BLaER1 treated with 17β-estradiol and CSF1 and Interleukin-3, amounts not matched to agents 10 nM and 100 nM (cell line): ENCODE measurements around the gene SEMA3F.
A peak's percentile ranks its signal among the peaks of the same experiment; 100 is the strongest.

Experiments used
- H3K27ac ChIP-seq, 11 experiments: shearing (Covaris generic); formaldehyde crosslinking; 2 replicates each; pipeline ENCODE4 v1.8.1; 2022
- H3K27me3 ChIP-seq, 11 experiments: shearing (Covaris generic); formaldehyde crosslinking; 2 replicates each; pipeline ENCODE4 v1.8.1; 2022
- H3K36me3 ChIP-seq, 11 experiments: shearing (Covaris generic); formaldehyde crosslinking; 2 replicates each; pipeline ENCODE4 v1.8.1; 2022
- H3K4me1 ChIP-seq, 10 experiments: shearing (Covaris generic); formaldehyde crosslinking; 2 replicates each; pipeline ENCODE4 v1.8.1; 2022
- H3K4me2 ChIP-seq, 11 experiments: shearing (Covaris generic); formaldehyde crosslinking; 2 replicates each; pipeline ENCODE4 v1.8.1; 2022
- H3K4me3 ChIP-seq, 10 experiments: shearing (Covaris generic); formaldehyde crosslinking; 2 replicates each; pipeline ENCODE4 v1.8.1; 2022
- H3K9ac ChIP-seq, 11 experiments: shearing (Covaris generic); formaldehyde crosslinking; 2 replicates each; pipeline ENCODE4 v1.8.1; 2022
- H3K9me3 ChIP-seq, 11 experiments: shearing (Covaris generic); formaldehyde crosslinking; replicated peaks in 1 of 11; 2 replicates each; pipeline ENCODE4 v1.8.1; 2022
- H4K20me1 ChIP-seq, 11 experiments: shearing (Covaris generic); formaldehyde crosslinking; 2 replicates each; pipeline ENCODE4 v1.8.1; 2022
- Cebpa-rat ChIP-seq, 11 experiments: shearing (Covaris generic); IDR thresholded peaks; 2 replicates each; pipeline ENCODE4 v1.8.1; 2022

The SEMA3F gene

GRCh38 chr3:50154840-50155490, at the start of gene SEMA3F:
Gene SEMA3F (plus strand): TSS chr3:50155324. CDS start chr3:50159623, 4,299 bp downstream.
- peaks cover 0 to 44% (median 18%) of the 10 kb centered on the region in 11 experiments; a peak in 13 of 22 replicates for H4K20me1 ChIP-seq
- no peak for TF ChIP-seq Cebpa-rat (IDR thresholded peaks at IDR 0.05)
- H3K9me3 ChIP-seq = no peaks in the 10 kb centered on the region
- H3K9ac ChIP-seq = peak within 1 kb of the TSS; percentile 77 to 90 (median 85)
- peak within 1 kb of the TSS in 10 of 11 experiments; percentile 54 to 83 (median 76); a peak in 21 of 22 replicates for H3K27ac ChIP-seq
- H3K27me3 ChIP-seq = peaks cover 7 to 30% (median 15%) of the 10 kb centered on the region in 11 experiments; a peak in 20 of 22 replicates
- H3K4me1 ChIP-seq = peaks cover 27 to 58% (median 54%) of the 10 kb centered on the region in 10 experiments
- H3K4me3 ChIP-seq = peak within 1 kb of the TSS; percentile 67 to 87 (median 79)
- peak within 1 kb of the TSS; percentile 94 to 100 (median 99) for H3K4me2 ChIP-seq
- H3K36me3 ChIP-seq = peaks cover 0 to 9% (median 0%) of the 10 kb centered on the region in 11 experiments; a peak in 2 of 22 replicates

- no peak for TF ChIP-seq Cebpa-rat (IDR thresholded peaks at IDR 0.05)
- H3K27ac ChIP-seq = peak overlapping the region in 8 of 11 experiments; percentile 65 to 87 (median 78); a peak in 15 of 22 replicates
- peaks cover 10 to 100% (median 66%) of the 10 kb centered on the region in 11 experiments; a peak in 20 of 22 replicates for H4K20me1 ChIP-seq
- H3K4me2 ChIP-seq = peak overlapping the region in 8 of 11 experiments; percentile 57 to 84 (median 72); a peak in 16 of 22 replicates
- H3K9ac ChIP-seq = peak overlapping the region in 10 of 11 experiments; percentile 3 to 74 (median 44); a peak in 15 of 22 replicates
- no peaks in the 10 kb centered on the region for H3K27me3 ChIP-seq
- 0 out of 20 replicates have a peak overlapping the region, but pooled peaks of 1 of the 10 experiments have one; percentile 5 for H3K4me3 ChIP-seq
- peaks cover 95 to 100% (median 100%) of the 10 kb centered on the region in 11 experiments for H3K36me3 ChIP-seq
- H3K4me1 ChIP-seq = peaks cover 35 to 63% (median 59%) of the 10 kb centered on the region in 10 experiments
- H3K9me3 ChIP-seq = no peaks in the 10 kb centered on the region
Observed at GRCh38 chr3:50111757-50112156, 43.4 kb upstream of the SEMA3F start.

GRCh38 chr3:50112462-50112861, 42.7 kb upstream of the SEMA3F start:
- Histone ChIP-seq H3K4me1 (peaks cover 28 to 56% (median 52%) of the 10 kb centered on the region in 10 experiments), H3K27me3 (no peaks in the 10 kb centered on the region), H3K9ac (peak overlapping the region in 1 of 11 experiments; percentile 70; a peak in 1 of 22 replicates), H3K27ac (peak overlapping the region in 8 of 11 experiments; percentile 65 to 87 (median 78); a peak in 6 of 22 replicates), H3K9me3 (no peaks in the 10 kb centered on the region), H3K4me3 (no peak overlapping the region), H4K20me1 (peaks cover 10 to 100% (median 69%) of the 10 kb centered on the region in 11 experiments; a peak in 21 of 22 replicates), H3K36me3 (peaks cover 95 to 100% (median 100%) of the 10 kb centered on the region in 11 experiments), H3K4me2 (peak overlapping the region in 7 of 11 experiments; percentile 59 to 84 (median 72); a peak in 11 of 22 replicates)
- TF ChIP-seq Cebpa-rat (IDR thresholded peaks at IDR 0.05) = no peak

- peaks cover 90 to 100% (median 93%) of the 10 kb centered on the region in 11 experiments for H3K36me3 ChIP-seq
- peaks cover 48 to 100% (median 98%) of the 10 kb centered on the region in 11 experiments for H4K20me1 ChIP-seq
- no peak for TF ChIP-seq Cebpa-rat (IDR thresholded peaks at IDR 0.05)
- no peak overlapping the region for H3K4me2 ChIP-seq
- H3K4me1 ChIP-seq = peaks cover 0 to 19% (median 14%) of the 10 kb centered on the region in 10 experiments; a peak in 14 of 20 replicates
- no peaks in the 10 kb centered on the region for H3K9me3 ChIP-seq
- H3K27me3 ChIP-seq = no peaks in the 10 kb centered on the region
- H3K4me3 ChIP-seq = no peak overlapping the region
- H3K27ac ChIP-seq = no peak overlapping the region
- no peak overlapping the region for H3K9ac ChIP-seq
Observed at GRCh38 chr3:50117120-50117519, 38.0 kb upstream of the SEMA3F start.

- Histone ChIP-seq H3K9ac (no peak overlapping the region), H3K4me3 (no peak overlapping the region), H3K27ac (no peak overlapping the region), H3K36me3 (peaks cover 80 to 98% (median 87%) of the 10 kb centered on the region in 11 experiments), H3K27me3 (no peaks in the 10 kb centered on the region), H3K9me3 (no peaks in the 10 kb centered on the region), H3K4me1 (peaks cover 0 to 17% (median 13%) of the 10 kb centered on the region in 10 experiments; a peak in 10 of 20 replicates), H4K20me1 (peaks cover 47 to 100% (median 99%) of the 10 kb centered on the region in 11 experiments), H3K4me2 (no peak overlapping the region)
- no peak for TF ChIP-seq Cebpa-rat (IDR thresholded peaks at IDR 0.05)
Observed at GRCh38 chr3:50118237-50118636, 36.9 kb upstream of the SEMA3F start.

- no peaks in the 10 kb centered on the region for H3K27me3 ChIP-seq
- no peak overlapping the region for H3K9ac ChIP-seq
- no peak for TF ChIP-seq Cebpa-rat (IDR thresholded peaks at IDR 0.05)
- H3K4me2 ChIP-seq = no peak overlapping the region
- H3K36me3 ChIP-seq = peaks cover 65 to 83% (median 71%) of the 10 kb centered on the region in 11 experiments
- H3K27ac ChIP-seq = no peak overlapping the region
- no peak overlapping the region for H3K4me3 ChIP-seq
- H3K9me3 ChIP-seq = no peaks in the 10 kb centered on the region
- peaks cover 47 to 94% (median 89%) of the 10 kb centered on the region in 11 experiments for H4K20me1 ChIP-seq
- peaks cover 0 to 28% (median 22%) of the 10 kb centered on the region in 10 experiments; a peak in 12 of 20 replicates for H3K4me1 ChIP-seq
Observed at GRCh38 chr3:50119786-50120185, 35.3 kb upstream of the SEMA3F start.

GRCh38 chr3:50120364-50121071, 34.6 kb upstream of the SEMA3F start:
- Histone ChIP-seq H3K27me3 (no peaks in the 10 kb centered on the region), H3K4me3 (no peak overlapping the region), H4K20me1 (peaks cover 43 to 89% (median 82%) of the 10 kb centered on the region in 11 experiments), H3K36me3 (peaks cover 58 to 75% (median 64%) of the 10 kb centered on the region in 11 experiments), H3K27ac (no peak overlapping the region), H3K4me2 (no peak overlapping the region), H3K9me3 (no peaks in the 10 kb centered on the region), H3K4me1 (peaks cover 0 to 30% (median 23%) of the 10 kb centered on the region in 10 experiments; a peak in 12 of 20 replicates), H3K9ac (no peak overlapping the region)
- TF ChIP-seq Cebpa-rat (IDR thresholded peaks at IDR 0.05) = no peak

GRCh38 chr3:50121072-50122032, 33.8 kb upstream of the SEMA3F start:
- H3K9me3 ChIP-seq = no peaks in the 10 kb centered on the region
- H3K36me3 ChIP-seq = peaks cover 49 to 67% (median 56%) of the 10 kb centered on the region in 11 experiments
- H3K27ac ChIP-seq = no peak overlapping the region

More at GRCh38 chr3:50121072-50122032, 33.8 kb upstream of the SEMA3F start:
- Histone ChIP-seq H4K20me1 (peaks cover 43 to 89% (median 74%) of the 10 kb centered on the region in 11 experiments), H3K4me3 (no peak overlapping the region), H3K4me2 (peak overlapping the region in 2 of 11 experiments; percentile 3 to 8; a peak in 1 of 22 replicates), H3K27me3 (no peaks in the 10 kb centered on the region), H3K4me1 (peaks cover 0 to 33% (median 23%) of the 10 kb centered on the region in 10 experiments; a peak in 12 of 20 replicates), H3K9ac (no peak overlapping the region)
- no peak for TF ChIP-seq Cebpa-rat (IDR thresholded peaks at IDR 0.05)
